ENCODE measurements around the gene WDR93.

GRCh38 chr15:89778861-89779260 lies 88.2 kb downstream of the WDR93 start:
- no peak for TF ChIP-seq POLR2AphosphoS5 (IDR thresholded peaks at IDR 0.05; ENCODE audit: insufficient read depth in 1 of 2, low read depth in 1 of 2)
- no peak for TF ChIP-seq CTCF (IDR thresholded peaks at IDR 0.05)

Measured in vagina (tissue), 2 donors.